Activated T-helper 2 cell treated with anti-CD3 and anti-CD28 coated beads, Interferon-gamma antibody, Interleukin-2, Interleukin-4, amounts not matched to agents 10 μg/mL and 5 μg/mL and 100 μg/mL, durations not matched to agents 14 hours and 24 hours and 36 hours (primary cell): Measurements from ENCODE around the gene RUVBL2. TPM values are rescaled to one million over a fixed set of nuclear protein-coding genes. Genes with fewer than 3 reads are reported as not detected.
"Not testable (repeated sequence)": the region's sequence is repeated elsewhere in the genome, so short reads cannot be mapped to it uniquely, and the experiment has no call there.

Experiments
- DNase-seq: peaks from one replicate; pipeline ENCODE4 v3.0.0; 2021; ENCODE audit warnings: low spot score
- H3K27ac Mint-ChIP-seq: one replicate; pipeline ENCODE4 v1.8.0; 2021; ENCODE audit warnings: mixed read lengths
- H3K27me3 Mint-ChIP-seq: one replicate; pipeline ENCODE4 v1.8.0; 2021; ENCODE audit warnings: low read depth, mixed read lengths
- H3K36me3 Mint-ChIP-seq: one replicate; pipeline ENCODE4 v1.8.0; 2021; ENCODE audit warnings: low read depth, mixed read lengths
- H3K4me1 Mint-ChIP-seq: one replicate; pipeline ENCODE4 v1.8.0; 2021; ENCODE audit warnings: low read depth, mixed read lengths
- H3K4me3 Mint-ChIP-seq: one replicate; pipeline ENCODE4 v1.8.0; 2021; ENCODE audit warnings: low read depth, mild to moderate bottlenecking, moderate library complexity, mixed read lengths
- H3K9me3 Mint-ChIP-seq: one replicate; pipeline ENCODE4 v1.8.0; 2021; ENCODE audit warnings: mixed read lengths
- intact Hi-C: fragments of 100-400 bp; cut with micrococcal nuclease; formaldehyde crosslinking; loops from one replicate; pipeline ENCODE4 v1.15.1; 2023
- total RNA-seq: library from RNA; stranded (reverse); gene quantifications from 2 replicates; pipeline ENCODE4 v1.2.3, GENCODE V29; 2022

The RUVBL2 gene
- total RNA-seq, 1 donor from 2014 or later, result 160 TPM

DNA sequence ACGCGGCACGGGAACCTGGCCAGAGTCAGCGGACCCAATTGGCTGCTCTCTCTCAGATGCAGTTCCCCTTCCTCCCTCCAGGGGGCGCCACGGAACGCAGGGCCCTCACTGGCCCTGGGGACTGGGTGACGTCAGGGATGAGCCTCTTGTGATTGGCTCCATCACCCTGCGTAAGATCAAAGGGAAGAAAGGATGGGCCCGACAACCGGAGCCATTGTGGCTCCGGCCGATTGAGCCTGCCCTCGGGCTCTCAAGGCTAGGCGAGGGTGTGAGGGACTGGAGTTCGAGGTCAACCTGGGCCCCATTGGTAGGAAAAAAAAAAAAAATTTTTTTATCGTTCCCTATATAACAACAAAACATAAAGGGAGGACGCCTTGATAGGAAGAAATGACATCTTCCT is 43.1 kb downstream of the RUVBL2 start, which contains the start of gene CGB1:
TSS of gene CGB1 (minus strand) at position 81 of the 400 bp plus-strand sequence. CDS start 184 bp downstream, outside the sequence.
- H3K9me3 Mint-ChIP-seq, H3K36me3 Mint-ChIP-seq, H3K27me3 Mint-ChIP-seq, H3K27ac Mint-ChIP-seq, intact Hi-C loops, H3K4me3 Mint-ChIP-seq, H3K4me1 Mint-ChIP-seq: not testable (repeated sequence)
- DNase-seq, result peak; percentile 44

DNA sequence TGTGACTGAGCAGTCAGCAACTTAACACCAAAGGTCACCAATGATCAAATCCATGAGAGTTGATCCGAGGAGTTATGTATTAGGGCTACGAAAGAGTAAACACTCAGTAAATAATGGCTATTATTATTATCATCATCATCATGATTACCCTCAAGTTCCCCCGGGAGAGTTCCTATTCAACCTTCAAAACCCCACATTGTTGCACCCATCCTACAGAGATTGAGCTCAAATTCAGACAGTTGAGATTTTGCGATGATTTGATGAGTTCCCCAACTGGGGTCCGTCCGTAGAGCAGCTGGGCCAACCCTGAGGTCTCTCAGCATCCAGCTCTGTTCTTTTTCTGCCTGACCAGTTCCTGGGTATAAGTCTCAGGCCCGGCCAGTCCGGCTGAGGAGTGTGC is 44.4 kb downstream of the RUVBL2 start:
- H3K4me3 Mint-ChIP-seq, H3K36me3 Mint-ChIP-seq, H3K9me3 Mint-ChIP-seq, H3K4me1 Mint-ChIP-seq, DNase-seq, H3K27ac Mint-ChIP-seq, intact Hi-C loops, H3K27me3 Mint-ChIP-seq: not testable (repeated sequence)

DNA sequence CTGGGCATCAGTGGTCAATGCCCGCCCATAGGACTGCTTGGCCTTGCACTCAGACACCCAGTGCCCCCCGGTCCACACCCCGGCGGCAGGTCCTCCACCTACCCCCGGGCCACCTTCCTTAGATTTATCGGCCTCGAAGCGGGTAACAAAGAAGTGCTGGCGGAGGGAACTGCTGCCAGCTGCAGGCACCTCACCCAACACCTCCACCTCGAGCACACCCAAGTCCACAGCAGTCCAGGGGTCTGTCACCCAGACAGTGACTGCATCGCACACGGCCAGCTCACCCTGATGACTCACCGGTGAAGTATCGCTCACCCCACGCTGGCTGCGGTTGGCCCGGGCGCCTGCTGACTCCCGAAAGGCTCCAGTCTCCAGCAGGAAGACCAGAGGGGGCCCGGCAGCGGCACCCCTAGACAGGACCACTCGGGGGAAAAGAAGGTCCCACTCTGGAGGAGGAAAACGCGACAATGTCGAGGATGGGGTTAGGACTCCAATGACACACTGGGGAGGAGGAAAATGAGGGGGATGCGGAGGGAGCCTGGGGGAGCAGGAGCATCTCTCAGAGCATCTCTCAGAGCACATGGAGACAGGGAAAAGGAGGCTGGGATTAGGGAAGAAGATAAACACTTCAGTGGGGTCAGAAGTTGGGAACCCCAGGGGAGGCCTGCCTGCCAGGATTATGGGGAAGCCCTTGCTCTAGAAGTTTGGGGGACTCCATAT is 45.0 kb downstream of the RUVBL2 start:
- DNase-seq, H3K4me1 Mint-ChIP-seq, intact Hi-C loops, H3K36me3 Mint-ChIP-seq, H3K27me3 Mint-ChIP-seq, H3K4me3 Mint-ChIP-seq, H3K27ac Mint-ChIP-seq, H3K9me3 Mint-ChIP-seq: not testable (repeated sequence)

DNA sequence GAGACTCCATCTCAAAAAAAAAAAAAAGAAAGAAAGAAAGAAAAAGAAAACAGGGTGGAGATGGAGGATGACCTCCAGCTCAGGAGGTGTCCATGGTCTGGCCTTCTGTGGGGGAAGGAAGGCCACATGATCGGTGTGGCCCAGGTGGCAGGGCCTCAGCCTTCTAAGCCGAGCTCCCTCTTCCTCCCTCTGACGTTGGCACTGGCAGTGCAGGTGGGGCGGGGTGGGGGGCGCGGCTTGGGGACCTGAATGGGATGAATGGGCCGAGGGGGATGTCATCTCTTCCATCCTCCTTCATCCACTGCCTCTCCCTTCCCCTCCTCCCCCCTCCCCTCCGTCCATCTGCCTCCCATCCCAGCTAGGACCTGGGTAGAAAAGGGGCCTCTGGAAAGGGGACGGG is 46.0 kb downstream of the RUVBL2 start:
- H3K4me3 Mint-ChIP-seq, intact Hi-C loops, H3K4me1 Mint-ChIP-seq, H3K27ac Mint-ChIP-seq, DNase-seq, H3K36me3 Mint-ChIP-seq, H3K9me3 Mint-ChIP-seq, H3K27me3 Mint-ChIP-seq: not testable (repeated sequence)

DNA sequence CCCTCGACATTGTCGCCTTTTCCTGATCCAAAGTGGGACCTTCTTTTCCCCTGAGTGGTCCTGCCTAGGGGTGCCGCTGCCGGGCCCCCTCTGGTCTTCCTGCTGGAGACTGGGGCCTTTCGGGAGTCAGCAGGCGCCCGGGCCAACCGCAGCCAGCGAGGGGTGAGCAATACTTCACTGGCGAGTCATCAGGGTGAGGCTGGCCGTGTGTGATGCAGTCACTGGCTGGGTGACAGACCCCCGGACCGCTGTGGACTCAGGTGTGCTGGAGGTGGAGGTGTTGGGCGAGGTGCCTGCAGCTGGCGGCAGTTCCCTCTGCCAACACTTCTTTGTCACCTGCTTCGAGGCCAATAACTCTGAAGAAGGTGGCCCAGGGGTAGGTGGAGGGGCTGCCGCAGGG is 48.5 kb downstream of the RUVBL2 start:
- Mint-ChIP-seq H3K36me3 (no peaks in the 10 kb centered on the region), H3K27me3 (no peaks in the 10 kb centered on the region), H3K9me3 (no peaks in the 10 kb centered on the region), H3K4me3 (no peak overlapping the region), H3K27ac (no peak overlapping the region), H3K4me1 (no peaks in the 10 kb centered on the region)
- intact Hi-C loops, result no loop called here
- no peak for DNase-seq

DNA sequence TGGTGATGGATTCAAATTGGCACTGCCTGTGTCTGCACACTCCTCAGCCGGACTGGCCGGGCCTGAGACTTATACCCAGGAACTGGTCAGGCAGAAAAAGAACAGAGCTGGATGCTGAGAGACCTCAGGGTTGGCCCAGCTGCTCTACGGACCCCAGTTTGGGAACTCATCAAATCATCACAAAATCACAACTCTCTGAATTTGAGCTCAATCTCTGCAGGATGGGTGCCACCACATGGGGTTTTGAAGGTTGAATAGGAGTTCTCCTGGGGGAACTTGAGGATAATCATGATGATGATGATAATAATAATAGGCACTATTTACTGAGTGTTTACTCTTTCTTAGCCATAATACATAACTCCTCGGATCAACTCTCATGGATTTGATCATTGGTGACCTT is 49.0 kb downstream of the RUVBL2 start:
- H3K4me3 Mint-ChIP-seq, intact Hi-C loops, H3K9me3 Mint-ChIP-seq, H3K4me1 Mint-ChIP-seq, H3K27me3 Mint-ChIP-seq, H3K27ac Mint-ChIP-seq, H3K36me3 Mint-ChIP-seq, DNase-seq: not testable (repeated sequence)

DNA sequence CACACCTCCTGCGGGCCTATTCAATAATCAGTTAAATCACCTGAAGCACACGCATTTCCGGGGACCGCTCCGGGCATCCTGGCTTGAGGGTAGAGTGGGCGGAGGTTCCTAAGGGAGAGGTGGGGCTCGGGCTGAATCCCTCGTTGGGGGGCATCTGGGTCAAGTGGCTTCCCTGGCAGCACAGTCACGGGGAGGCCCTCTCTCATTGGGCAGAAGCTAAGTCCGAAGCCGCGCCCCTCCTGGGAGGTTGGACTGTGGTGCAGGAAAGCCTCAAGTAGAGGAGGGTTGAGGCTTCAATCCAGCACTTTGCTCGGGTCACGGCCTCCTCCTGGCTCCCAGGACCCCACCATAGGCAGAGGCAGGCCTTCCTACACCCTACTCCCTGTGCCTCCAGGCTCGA is 49.9 kb downstream of the RUVBL2 start, which contains the start of gene CGB5:
TSS of gene CGB5 (plus strand) at position 301 of the 400 bp plus-strand sequence. CDS start 362 bp downstream, outside the sequence.
- H3K4me3 Mint-ChIP-seq, H3K4me1 Mint-ChIP-seq, H3K36me3 Mint-ChIP-seq, H3K27me3 Mint-ChIP-seq, intact Hi-C loops, H3K9me3 Mint-ChIP-seq, H3K27ac Mint-ChIP-seq, DNase-seq: not testable (repeated sequence)

DNA sequence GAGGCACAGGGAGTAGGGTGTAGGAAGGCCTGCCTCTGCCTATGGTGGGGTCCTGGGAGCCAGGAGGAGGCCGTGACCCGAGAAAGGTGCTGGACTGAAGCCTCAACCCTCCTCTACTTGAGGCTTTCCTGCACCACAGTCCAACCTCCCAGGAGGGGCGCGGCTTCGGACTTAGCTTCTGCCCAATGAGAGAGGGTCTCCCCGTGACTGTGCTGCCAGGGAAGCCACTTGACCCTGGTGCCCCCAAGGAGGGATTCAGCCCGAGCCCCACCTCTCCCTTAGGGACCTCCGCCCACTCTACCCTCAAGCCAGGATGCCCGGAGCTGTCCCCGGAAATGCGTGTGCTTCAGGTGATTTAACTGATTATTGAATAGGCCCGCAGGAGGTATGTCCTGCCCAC is 55.3 kb downstream of the RUVBL2 start, which contains the start of gene CGB8:
TSS of gene CGB8 (minus strand) at position 101 of the 400 bp plus-strand sequence. CDS start 372 bp downstream, outside the sequence.
- H3K27ac Mint-ChIP-seq, H3K9me3 Mint-ChIP-seq, H3K36me3 Mint-ChIP-seq, DNase-seq, H3K4me3 Mint-ChIP-seq, H3K27me3 Mint-ChIP-seq, intact Hi-C loops, H3K4me1 Mint-ChIP-seq: not testable (repeated sequence)

DNA sequence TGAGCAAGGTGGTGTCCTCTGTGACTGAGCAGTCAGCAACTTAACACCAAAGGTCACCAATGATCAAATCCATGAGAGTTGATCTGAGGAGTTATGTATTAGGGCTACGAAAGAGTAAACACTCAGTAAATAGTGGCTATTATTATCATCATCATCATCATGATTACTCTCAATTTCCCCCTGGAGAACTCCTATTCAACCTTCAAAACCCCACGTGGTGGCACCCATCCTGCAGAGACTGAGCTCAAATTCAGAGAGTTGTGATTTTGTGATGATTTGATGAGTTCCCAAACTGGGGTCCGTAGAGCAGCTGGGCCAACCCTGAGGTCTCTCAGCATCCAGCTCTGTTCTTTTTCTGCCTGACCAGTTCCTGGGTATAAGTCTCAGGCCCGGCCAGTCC is 56.1 kb downstream of the RUVBL2 start:
- H3K4me3 Mint-ChIP-seq, H3K4me1 Mint-ChIP-seq, H3K27me3 Mint-ChIP-seq, H3K9me3 Mint-ChIP-seq, H3K36me3 Mint-ChIP-seq, DNase-seq, H3K27ac Mint-ChIP-seq, intact Hi-C loops: not testable (repeated sequence)

DNA sequence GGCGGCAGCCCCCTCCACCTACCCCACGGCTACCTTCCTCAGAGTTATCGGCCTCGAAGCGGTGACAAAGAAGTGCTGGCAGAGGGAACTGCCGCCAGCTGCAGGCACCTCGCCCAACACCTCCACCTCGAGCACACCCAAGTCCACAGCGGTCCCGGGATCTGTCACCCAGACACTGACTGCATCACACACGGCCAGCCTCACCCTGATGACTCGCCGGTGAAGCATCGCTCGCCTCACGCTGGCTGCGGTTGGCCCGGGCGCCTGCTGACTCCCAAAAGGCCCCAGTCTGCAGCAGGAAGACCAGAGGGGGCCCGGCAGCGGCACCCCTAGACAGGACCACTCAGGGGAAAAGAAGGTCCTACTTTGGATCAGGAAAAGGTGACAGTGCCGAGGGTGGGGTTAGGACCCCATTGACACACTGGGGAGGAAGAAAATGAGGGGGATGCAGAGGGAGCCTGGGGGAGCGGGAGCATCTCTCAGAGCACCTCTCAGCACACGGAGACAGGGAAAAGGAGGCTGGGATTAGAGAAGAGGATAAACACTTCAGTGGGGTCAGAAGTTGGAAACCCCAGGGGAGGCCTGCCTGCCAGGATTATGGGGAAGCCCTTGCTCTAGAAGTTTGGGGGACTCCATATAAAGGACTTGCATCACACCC is 56.8 kb downstream of the RUVBL2 start:
- H3K9me3 Mint-ChIP-seq, H3K27ac Mint-ChIP-seq, H3K36me3 Mint-ChIP-seq, H3K4me1 Mint-ChIP-seq, intact Hi-C loops, H3K4me3 Mint-ChIP-seq, DNase-seq, H3K27me3 Mint-ChIP-seq: not testable (repeated sequence)

DNA sequence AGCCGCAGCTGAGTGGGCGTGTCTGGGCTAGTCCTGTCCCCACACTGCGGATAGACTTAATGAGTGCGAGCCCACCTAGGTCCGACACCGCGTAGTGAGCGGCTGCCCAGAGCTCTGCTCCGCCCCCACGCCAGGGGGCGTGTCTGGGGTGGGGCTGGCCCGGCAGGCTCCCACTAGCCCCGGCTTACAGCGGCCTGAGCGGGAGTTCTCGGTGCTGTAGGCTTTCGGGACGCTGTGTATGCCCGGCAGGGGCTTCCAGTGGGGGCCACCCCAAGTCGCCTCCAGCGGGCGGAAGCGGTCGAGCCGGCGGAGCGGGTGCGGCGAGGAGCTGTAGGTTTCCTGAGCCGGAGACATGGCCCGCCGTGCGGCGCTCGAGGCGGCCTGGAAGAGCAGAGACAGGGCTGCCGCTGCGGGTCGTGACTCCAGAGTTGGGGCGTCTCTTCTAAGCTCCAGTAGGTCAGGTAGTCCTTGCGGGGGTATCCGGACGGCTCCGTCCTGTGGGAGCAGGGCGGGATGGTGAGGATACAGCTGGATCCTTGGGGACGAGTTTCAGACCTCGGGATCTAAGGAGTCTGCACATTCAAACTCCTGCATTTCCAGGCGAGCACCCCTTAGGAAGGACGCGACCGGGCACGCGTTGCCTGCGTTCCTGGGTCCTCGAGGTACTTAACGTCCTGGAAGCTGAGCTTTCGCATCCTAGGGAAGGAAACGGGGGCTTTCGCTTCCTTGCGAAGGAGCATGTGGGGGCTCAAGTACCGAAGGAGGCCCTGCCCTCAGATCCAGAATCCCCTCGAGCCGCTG is 62.6 kb downstream of the RUVBL2 start:
- Mint-ChIP-seq H3K4me3 (peak overlapping the region; percentile 74), H3K27ac (no peak overlapping the region), H3K9me3 (no peaks in the 10 kb centered on the region), H3K36me3 (no peaks in the 10 kb centered on the region), H3K4me1 (peaks cover 9% of the 10 kb centered on the region), H3K27me3 (peaks cover 43% of the 10 kb centered on the region)
- intact Hi-C loops, result no loop called here
- peak; percentile 45 for DNase-seq

DNA sequence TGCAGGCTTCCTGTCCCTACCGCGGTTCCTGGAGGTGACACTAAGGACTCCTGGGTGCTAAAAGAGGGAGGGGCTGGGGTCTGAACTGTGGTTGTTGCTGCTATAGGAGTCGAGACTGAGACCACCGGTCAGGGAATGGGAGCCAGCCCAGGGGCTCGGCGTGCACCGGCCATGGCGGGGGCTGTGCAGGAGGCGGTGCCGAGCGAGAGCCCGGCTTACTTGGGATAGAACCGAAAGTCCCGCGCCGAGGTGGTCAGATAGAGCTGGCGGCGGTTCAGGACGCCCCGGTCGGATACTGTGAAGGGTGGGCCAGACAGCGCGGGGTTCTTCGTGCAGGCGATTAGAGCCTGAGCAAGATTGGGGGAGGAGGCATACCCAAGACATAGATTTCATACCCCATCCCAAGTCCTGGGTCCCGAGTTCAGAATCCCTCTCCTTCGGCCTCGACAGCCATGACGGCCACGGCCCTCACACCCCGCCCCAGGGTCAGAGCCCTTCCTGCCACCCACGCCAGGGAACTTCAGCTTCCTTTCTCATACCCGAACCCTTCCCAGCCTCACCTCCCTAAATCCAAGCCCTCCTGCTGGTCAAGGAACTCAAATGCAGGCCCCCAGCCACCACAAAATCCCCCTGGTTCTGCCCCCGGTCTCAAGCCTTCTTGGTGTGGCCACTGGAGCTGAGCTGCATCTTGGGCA is 63.4 kb downstream of the RUVBL2 start:
- H3K4me1 Mint-ChIP-seq, intact Hi-C loops, H3K36me3 Mint-ChIP-seq, DNase-seq, H3K9me3 Mint-ChIP-seq, H3K27ac Mint-ChIP-seq: not testable (repeated sequence)
- H3K27me3 Mint-ChIP-seq, result peaks cover 43% of the 10 kb centered on the region
- peak overlapping the region; percentile 74 for H3K4me3 Mint-ChIP-seq
